HEK293T (cell line): ENCODE measurements around the gene CHMP2A.

ENCODE experiments used
- CTCF ChIA-PET: fragments of 350-600 bp; formaldehyde crosslinking; extraction: SDS; loops from one replicate; lab custom pipeline; 2021; ENCODE audit warnings: antibody characterized with exemption, inconsistent platforms; lab: Yijun Ruan, JAX
- POLR2A ChIA-PET: fragments of 350-600 bp; formaldehyde crosslinking; extraction: SDS; loops from one replicate; lab custom pipeline; 2020; ENCODE audit warnings: antibody characterized with exemption, inconsistent platforms; lab: Yijun Ruan, JAX
- DNase-seq: peaks from one replicate; pipeline ENCODE4 v3.0.0; 2012; ENCODE audit warnings: mixed read lengths; ENCODE audit errors: extremely low spot score
- ARNT ChIP-seq: fragments of 450-650 bp; IDR thresholded peaks from 2 replicates; pipeline ENCODE4 v1.6.1; 2017; ENCODE audit warnings: mild to moderate bottlenecking
- BHLHE40 ChIP-seq: fragments of 450-650 bp; IDR thresholded peaks from 2 replicates; pipeline ENCODE4 v1.6.1; 2016; ENCODE audit warnings: mild to moderate bottlenecking, moderate library complexity, borderline replicate concordance
- CTBP1 ChIP-seq: fragments of 450-650 bp; IDR thresholded peaks from 2 replicates; pipeline ENCODE4 v1.6.1; 2016; ENCODE audit warnings: borderline replicate concordance
- ELF4 ChIP-seq: fragments of 450-650 bp; IDR thresholded peaks from 2 replicates; pipeline ENCODE4 v1.6.1; 2017; ENCODE audit warnings: antibody characterized with exemption
- FOXA1 ChIP-seq: fragments of 450-650 bp; IDR thresholded peaks from 2 replicates; pipeline ENCODE4 v1.6.1; 2016; ENCODE audit warnings: mild to moderate bottlenecking
- FOXK2 ChIP-seq: fragments of 450-650 bp; IDR thresholded peaks from 2 replicates; pipeline ENCODE4 v1.6.1; 2016; ENCODE audit warnings: mild to moderate bottlenecking
- FOXM1 ChIP-seq: fragments of 450-650 bp; IDR thresholded peaks from 2 replicates; pipeline ENCODE4 v1.6.1; 2017; ENCODE audit warnings: mild to moderate bottlenecking, borderline replicate concordance
- HDGF ChIP-seq: fragments of 450-650 bp; IDR thresholded peaks from 2 replicates; pipeline ENCODE4 v1.6.1; 2017; ENCODE audit warnings: antibody characterized with exemption, borderline replicate concordance
- L3MBTL2 ChIP-seq: fragments of 450-650 bp; conservative IDR thresholded peaks from 2 replicates; pipeline ENCODE4 v1.6.1; 2016; ENCODE audit warnings: mild to moderate bottlenecking
- LEF1 ChIP-seq: fragments of 450-650 bp; IDR thresholded peaks from 2 replicates; pipeline ENCODE4 v1.6.1; 2017; ENCODE audit warnings: mild to moderate bottlenecking, borderline replicate concordance
- NFRKB ChIP-seq: fragments of 450-650 bp; IDR thresholded peaks from 2 replicates; pipeline ENCODE4 v1.6.1; 2016; ENCODE audit warnings: mild to moderate bottlenecking, moderate library complexity
- SP1 ChIP-seq: fragments of 450-650 bp; IDR thresholded peaks from 2 replicates; pipeline ENCODE4 v1.6.1; 2017
- SUZ12 ChIP-seq: fragments of 450-650 bp; IDR thresholded peaks from 2 replicates; pipeline ENCODE4 v1.6.1; 2016; ENCODE audit warnings: mild to moderate bottlenecking
- TARDBP ChIP-seq: fragments of 450-650 bp; IDR thresholded peaks from 2 replicates; pipeline ENCODE4 v1.6.1; 2016
- ZNF384 ChIP-seq: fragments of 450-650 bp; IDR thresholded peaks from 2 replicates; pipeline ENCODE4 v1.6.1; 2016
- TF ChIP-seq, protein P1 (sequence below): fragments of 450-650 bp; IDR thresholded peaks from 2 replicates; pipeline ENCODE4 v1.6.1; 2016

The CHMP2A gene

DNA sequence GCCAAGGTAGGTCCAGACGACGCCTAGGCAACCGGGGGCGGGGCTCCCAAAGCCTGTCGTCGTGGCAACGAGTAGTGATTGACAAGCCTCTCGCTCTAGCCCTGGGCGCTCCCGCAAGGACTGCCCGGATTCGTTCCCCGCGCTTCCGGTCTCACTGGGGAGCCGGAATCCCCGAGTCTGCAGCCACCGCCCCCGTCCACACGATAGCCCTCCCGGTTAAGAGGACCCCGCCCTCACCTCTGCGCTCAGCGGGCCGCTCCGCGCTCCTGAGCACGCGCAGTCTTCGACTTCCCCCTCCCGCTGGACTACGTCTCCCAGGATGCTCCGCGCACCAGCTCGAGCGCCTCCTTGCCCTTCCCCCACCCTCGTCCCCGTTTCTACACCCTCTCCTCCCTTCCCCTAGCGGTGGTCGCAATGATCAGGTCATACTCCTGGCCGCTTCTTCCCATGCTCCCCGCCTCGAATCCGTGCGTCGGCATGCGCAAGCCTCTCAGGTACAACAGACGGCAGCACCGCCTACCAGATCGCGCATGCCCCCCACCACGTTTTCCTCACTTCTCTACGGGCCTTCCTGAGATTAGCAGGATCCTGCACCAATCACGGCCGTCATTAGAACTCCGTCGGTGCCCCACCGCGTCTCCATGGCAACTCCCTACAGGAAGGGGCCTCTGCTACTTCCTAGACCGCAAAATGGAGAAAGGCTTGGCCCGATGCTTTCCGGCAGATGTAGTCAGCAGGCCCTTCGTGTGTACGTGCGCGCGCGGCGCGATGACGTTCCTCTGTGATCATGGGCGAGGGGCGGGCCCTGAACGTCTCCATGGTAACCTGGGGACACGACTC, 18.1 kb upstream of the CHMP2A start, which contains the start of gene MZF1:
TSS of gene MZF1 (minus strand) at position 518 of the 840 bp plus-strand sequence. CDS start 1,946 bp downstream, outside the sequence.
- no peak for TF ChIP-seq HDGF
- no peak for TF ChIP-seq NFRKB
- TF ChIP-seq ZNF384, result no peak
- no peak for TF ChIP-seq BHLHE40
- no peak for TF ChIP-seq SUZ12
- TF ChIP-seq ELF4, result peak; percentile 41
- no peak for TF ChIP-seq LEF1
- TF ChIP-seq, protein P1, sequence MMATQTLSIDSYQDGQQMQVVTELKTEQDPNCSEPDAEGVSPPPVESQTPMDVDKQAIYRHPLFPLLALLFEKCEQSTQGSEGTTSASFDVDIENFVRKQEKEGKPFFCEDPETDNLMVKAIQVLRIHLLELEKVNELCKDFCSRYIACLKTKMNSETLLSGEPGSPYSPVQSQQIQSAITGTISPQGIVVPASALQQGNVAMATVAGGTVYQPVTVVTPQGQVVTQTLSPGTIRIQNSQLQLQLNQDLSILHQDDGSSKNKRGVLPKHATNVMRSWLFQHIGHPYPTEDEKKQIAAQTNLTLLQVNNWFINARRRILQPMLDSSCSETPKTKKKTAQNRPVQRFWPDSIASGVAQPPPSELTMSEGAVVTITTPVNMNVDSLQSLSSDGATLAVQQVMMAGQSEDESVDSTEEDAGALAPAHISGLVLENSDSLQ, result peak; percentile 98
- TF ChIP-seq L3MBTL2, result peak; percentile 83
- ChIA-PET POLR2A (interaction anchor here (2.1 to 4.4 kb wide), 3 partner anchors 13 to 29 kb away, joined by 6 to 43 read pairs (median 7); partner anchors contain the start of genes CHMP2A and TRIM28), CTCF (interaction anchor here (0.5 kb wide), 1 partner anchor 1069 kb away, joined by 3 read pairs; no protein-coding TSS in a partner anchor)
- DNase-seq, result peak; percentile 95

DNA sequence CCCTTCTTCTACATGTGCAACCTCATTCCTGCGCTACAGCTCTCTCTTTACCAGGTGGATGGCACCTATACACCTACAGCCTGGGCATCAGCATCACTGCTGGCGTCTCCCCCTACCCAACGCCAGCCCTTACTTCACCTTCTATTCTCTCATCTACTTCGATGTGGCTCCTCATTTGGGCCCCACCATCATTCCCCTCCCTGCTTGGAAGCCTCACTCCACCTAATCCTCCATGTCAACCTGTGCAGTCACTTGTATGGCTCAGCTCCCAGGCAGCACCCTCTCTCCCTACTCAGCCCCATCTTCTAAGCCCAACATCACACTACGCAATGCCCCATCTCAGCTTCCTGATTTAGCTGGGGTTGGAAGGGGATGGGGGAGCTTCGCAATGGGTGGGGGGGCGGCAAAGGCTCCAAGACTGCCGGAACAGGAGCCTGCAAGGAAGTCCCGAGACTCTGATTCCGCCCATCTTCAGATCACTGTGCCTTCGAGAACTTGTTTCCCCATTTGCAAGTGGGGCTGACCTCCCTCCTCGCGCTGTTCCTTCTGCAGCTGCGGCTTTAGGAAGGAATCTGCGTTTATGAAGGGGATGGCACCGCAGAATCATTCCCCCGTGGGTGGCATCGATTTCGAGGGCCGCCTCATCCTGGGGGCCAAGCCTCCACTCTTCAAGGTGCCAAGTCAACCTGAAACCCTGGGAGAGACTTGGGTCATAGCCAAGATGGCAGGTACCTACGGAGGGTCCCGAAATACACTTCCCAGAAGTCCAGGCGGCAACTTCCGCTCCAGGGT, 17.3 kb upstream of the CHMP2A start:
- POLR2A ChIA-PET, result interaction anchor here (2.1 to 4.4 kb wide), 3 partner anchors 12 to 28 kb away, joined by 6 to 43 read pairs (median 7); partner anchors contain the start of genes CHMP2A and TRIM28
- no peak for DNase-seq
- CTCF ChIA-PET, result interaction anchor here (0.5 kb wide), 1 partner anchor 1068 kb away, joined by 3 read pairs; no protein-coding TSS in a partner anchor
- TF ChIP-seq CTBP1, result no peak
- no peak for TF ChIP-seq BHLHE40
- no peak for TF ChIP-seq ELF4
- TF ChIP-seq NFRKB, result no peak
- no peak for TF ChIP-seq HDGF
- TF ChIP-seq TARDBP, result no peak
- no peak for TF ChIP-seq SP1
- TF ChIP-seq FOXK2, result no peak
- TF ChIP-seq ARNT, result no peak
- no peak for TF ChIP-seq SUZ12
- no peak for TF ChIP-seq ZNF384
- no peak for TF ChIP-seq FOXA1
- TF ChIP-seq LEF1, result no peak
- TF ChIP-seq, protein P1, result no peak
- no peak for TF ChIP-seq FOXM1
- no peak for TF ChIP-seq L3MBTL2

DNA sequence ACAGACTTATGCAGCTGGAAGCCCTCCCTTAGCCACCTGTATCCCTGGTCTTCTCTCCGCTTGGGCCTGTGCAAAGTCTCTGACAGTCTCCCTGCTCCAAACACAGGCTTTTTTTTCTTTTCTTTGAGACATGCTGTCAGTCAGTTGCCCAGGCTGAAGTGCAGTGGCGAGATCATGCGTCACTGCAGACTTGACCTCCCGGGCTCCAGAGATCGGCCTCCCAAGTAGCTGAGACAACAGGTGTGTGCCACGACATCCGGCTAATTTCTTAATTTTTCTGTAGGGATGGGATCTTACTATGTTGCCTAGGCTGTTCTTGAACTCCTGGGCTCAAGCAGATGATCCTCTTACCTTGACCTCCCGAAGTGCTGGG, 16.7 kb upstream of the CHMP2A start:
- DNase-seq, result no peak
- no peak for TF ChIP-seq FOXM1
- TF ChIP-seq SP1, result no peak
- TF ChIP-seq, protein P1, result no peak
- no peak for TF ChIP-seq CTBP1
- no peak for TF ChIP-seq TARDBP
- TF ChIP-seq NFRKB, result no peak
- TF ChIP-seq L3MBTL2, result no peak
- TF ChIP-seq ARNT, result no peak
- no peak for TF ChIP-seq HDGF
- no peak for TF ChIP-seq SUZ12
- no peak for TF ChIP-seq ELF4
- TF ChIP-seq BHLHE40, result no peak
- TF ChIP-seq ZNF384, result no peak
- no peak for TF ChIP-seq FOXA1
- TF ChIP-seq FOXK2, result no peak
- no peak for TF ChIP-seq LEF1
- CTCF ChIA-PET, result no interaction called here
- POLR2A ChIA-PET, result interaction anchor here (1.9 to 4.4 kb wide), 4 partner anchors 11 to 28 kb away, joined by 5 to 43 read pairs (median 6); partner anchors contain the start of genes CHMP2A, TRIM28 and UBE2M

DNA sequence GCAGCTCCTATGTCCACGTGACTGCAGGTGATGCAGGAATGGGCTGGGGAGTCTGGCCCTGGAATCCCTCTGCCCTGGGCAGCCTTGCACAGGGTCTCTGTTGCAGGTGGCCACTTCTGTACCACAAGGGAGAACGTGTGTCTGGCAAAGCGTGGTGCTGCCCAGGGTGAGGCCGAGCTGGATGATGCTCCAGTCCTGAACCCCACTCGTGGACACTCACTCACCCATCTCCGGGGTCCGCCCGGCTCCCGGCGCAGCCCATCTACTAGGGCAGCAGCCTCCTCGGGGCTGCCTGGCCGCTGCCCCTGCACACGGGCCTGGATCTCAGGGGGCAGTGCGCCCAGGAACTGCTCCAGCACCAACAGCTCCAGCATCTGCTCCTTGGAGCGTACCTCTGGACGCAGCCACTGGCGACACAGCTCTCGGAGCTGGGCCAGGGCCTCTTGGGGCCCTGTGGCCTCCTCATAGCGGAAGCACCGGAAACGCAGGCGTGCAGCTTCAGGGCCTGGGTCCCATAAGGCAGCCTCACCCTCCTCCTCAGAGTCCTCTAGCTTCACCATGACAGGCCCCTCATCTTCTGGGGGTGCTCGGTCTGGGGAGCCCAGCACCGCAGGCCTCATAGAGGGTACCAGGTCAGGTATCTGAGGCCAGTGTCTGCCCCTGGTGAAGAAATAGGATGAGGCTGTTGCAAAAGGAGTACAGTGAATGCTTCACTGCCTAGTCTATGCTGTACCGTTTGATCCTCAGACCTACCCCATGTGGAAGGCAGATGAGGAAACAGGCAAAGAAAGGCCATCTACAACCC, 16.1 kb upstream of the CHMP2A start:
- ChIA-PET POLR2A (interaction anchor here (1.0 to 4.4 kb wide), 5 partner anchors 11 to 27 kb away, joined by 4 to 43 read pairs (median 6); partner anchors contain the start of genes CHMP2A, TRIM28 and UBE2M), CTCF (no interaction called here)
- no peak for DNase-seq
- TF ChIP-seq CTBP1 (no peak), ARNT (no peak)
